ENCODE results near the gene TTC8. TPM values are rescaled to one million over a fixed set of nuclear protein-coding genes. Genes with fewer than 3 reads are reported as not detected.

Gene TTC8
- total and polyA plus RNA-seq, 7 donors = 1.6 to 4.7 (median 3.0) TPM

GRCh38 chr14:88901991-88902390, 77.5 kb downstream of the TTC8 start:
- intact Hi-C loops (cut with DNase I) = no loop called here

GRCh38 chr14:88902850-88903249, 78.4 kb downstream of the TTC8 start:
- no peak for ATAC-seq
- TF ChIP-seq CTCF (IDR thresholded peaks at IDR 0.05) = no peak
- intact Hi-C loops (cut with DNase I) = no loop called here
- Histone ChIP-seq H3K4me1 (no peaks in the 10 kb centered on the region), H3K4me3 (no peak overlapping the region), H3K27ac (no peak overlapping the region), H3K9me3 (no peaks in the 10 kb centered on the region), H3K36me3 (ENCODE audit: insufficient read depth in 1 of 2, low read depth in 1 of 2) (no peaks in the 10 kb centered on the region), H3K27me3 (ENCODE audit: insufficient read depth in 3 of 3, low read length in 2 of 3) (no peaks in the 10 kb centered on the region)
- no peak for DNase-seq
- WGBS, 3 donors = 98 to 100% (median 100%) methylated on average over 1 of the region's 1 CpG

More at GRCh38 chr14:88901991-88902390, 77.5 kb downstream of the TTC8 start:
- Histone ChIP-seq H3K4me3 (no peak overlapping the region), H3K36me3 (ENCODE audit: insufficient read depth in 1 of 2, low read depth in 1 of 2) (no peaks in the 10 kb centered on the region), H3K4me1 (no peaks in the 10 kb centered on the region), H3K27ac (no peak overlapping the region), H3K27me3 (ENCODE audit: insufficient read depth in 3 of 3, low read length in 2 of 3) (no peaks in the 10 kb centered on the region), H3K9me3 (no peaks in the 10 kb centered on the region)
- ATAC-seq (no peak), DNase-seq (no peak)
- WGBS, 3 donors = 63 to 72% (median 70%) methylated on average over 3 of the region's 3 CpGs
- TF ChIP-seq CTCF (IDR thresholded peaks at IDR 0.05) = no peak

- H3K9me3 ChIP-seq = no peaks in the 10 kb centered on the region
- 82 to 85% (median 83%) methylated on average over 3 of the region's 3 CpGs for whole genome bisulfite sequencing, 3 donors
- H3K4me3 ChIP-seq = no peak overlapping the region
- no peak for TF ChIP-seq CTCF (IDR thresholded peaks at IDR 0.05)
- intact Hi-C loops (cut with DNase I) = no loop called here
- H3K27me3 ChIP-seq (ENCODE audit: insufficient read depth in 3 of 3, low read length in 2 of 3) = no peaks in the 10 kb centered on the region
- ATAC-seq (no peak), DNase-seq (no peak)
- no peaks in the 10 kb centered on the region for H3K4me1 ChIP-seq
- H3K27ac ChIP-seq = no peak overlapping the region
- no peaks in the 10 kb centered on the region for H3K36me3 ChIP-seq (ENCODE audit: insufficient read depth in 1 of 2, low read depth in 1 of 2)
These were observed 79.8 kb downstream of the TTC8 start for GRCh38 chr14:88904206-88904647.

- no peaks in the 10 kb centered on the region for H3K4me1 ChIP-seq
- no peak overlapping the region for H3K4me3 ChIP-seq
- intact Hi-C loops (cut with DNase I) = no loop called here
- H3K36me3 ChIP-seq (ENCODE audit: insufficient read depth in 1 of 2, low read depth in 1 of 2) = no peaks in the 10 kb centered on the region
- no peaks in the 10 kb centered on the region for H3K27me3 ChIP-seq (ENCODE audit: insufficient read depth in 3 of 3, low read length in 2 of 3)
- ATAC-seq (no peak), DNase-seq (no peak)
- H3K9me3 ChIP-seq = no peaks in the 10 kb centered on the region
- no peak overlapping the region for H3K27ac ChIP-seq
- 71 to 79% (median 75%) methylated on average over 5 of the region's 5 CpGs for WGBS, 3 donors
- no peak for TF ChIP-seq CTCF (IDR thresholded peaks at IDR 0.05)
These were observed 80.4 kb downstream of the TTC8 start for GRCh38 chr14:88904864-88905263.

GRCh38 chr14:88908216-88908615, 83.8 kb downstream of the TTC8 start:
- no peaks in the 10 kb centered on the region for H3K9me3 ChIP-seq
- no peak for TF ChIP-seq CTCF (IDR thresholded peaks at IDR 0.05)
- no peak for DNase-seq
- no peaks in the 10 kb centered on the region for H3K4me1 ChIP-seq
- WGBS, 3 donors = 43 to 57% (median 54%) methylated on average over 1 of the region's 1 CpG
- no peak overlapping the region for H3K4me3 ChIP-seq
- intact Hi-C loops (cut with DNase I) = no loop called here
- no peak overlapping the region for H3K27ac ChIP-seq
- no peak for ATAC-seq
- H3K27me3 ChIP-seq (ENCODE audit: insufficient read depth in 3 of 3, low read length in 2 of 3) = no peaks in the 10 kb centered on the region
- H3K36me3 ChIP-seq (ENCODE audit: insufficient read depth in 1 of 2, low read depth in 1 of 2) = no peaks in the 10 kb centered on the region
